Epithelial cell of prostate (primary cell): ENCODE measurements around the gene MAST2.
A peak's percentile ranks its signal among the peaks of the same experiment; 100 is the strongest.

Source experiments
- DNase-seq: peaks from one replicate; pipeline ENCODE4 v3.0.0-alpha.2; 2011; ENCODE audit warnings: low read depth, low spot score
- H3K27ac ChIP-seq: fragments of 450-650 bp; 2 replicates; pipeline ENCODE4 v1.5.1; 2017; ENCODE audit warnings: mild to moderate bottlenecking

The MAST2 gene

GRCh38 chr1:45971922-45972531 lies 168.6 kb downstream of the MAST2 start:
- DNase-seq: no peak
- no peak overlapping the region for H3K27ac ChIP-seq

GRCh38 chr1:45972621-45973020 lies 169.2 kb downstream of the MAST2 start:
- H3K27ac ChIP-seq: no peak overlapping the region

GRCh38 chr1:45973121-45973520 lies 169.7 kb downstream of the MAST2 start:
- no peak for DNase-seq
- H3K27ac ChIP-seq: no peak overlapping the region

More at GRCh38 chr1:45972621-45973020, 169.2 kb downstream of the MAST2 start:
- no peak for DNase-seq

- peak; percentile 63 for DNase-seq
- H3K27ac ChIP-seq: peak overlapping the region; percentile 36
Observed at GRCh38 chr1:45974541-45975269, 171.3 kb downstream of the MAST2 start.

- H3K27ac ChIP-seq: no peak overlapping the region
- DNase-seq: no peak
Observed at GRCh38 chr1:45976623-45977022, 173.2 kb downstream of the MAST2 start.

- peak overlapping the region; percentile 28 for H3K27ac ChIP-seq
- peak; percentile 27 for DNase-seq
Observed at GRCh38 chr1:45979074-45979777, 175.8 kb downstream of the MAST2 start.

GRCh38 chr1:45979778-45980176 lies 176.4 kb downstream of the MAST2 start:
- peak overlapping the region; percentile 28 for H3K27ac ChIP-seq
- no peak for DNase-seq

GRCh38 chr1:45982359-45982758 lies 178.9 kb downstream of the MAST2 start:
- no peak overlapping the region for H3K27ac ChIP-seq
- no peak for DNase-seq

GRCh38 chr1:45983967-45984366 lies 180.6 kb downstream of the MAST2 start:
- H3K27ac ChIP-seq: no peak overlapping the region
- DNase-seq: no peak

GRCh38 chr1:45987204-45987603 lies 183.8 kb downstream of the MAST2 start:
- H3K27ac ChIP-seq: no peak overlapping the region
- DNase-seq: no peak

GRCh38 chr1:45989249-45989648 lies 185.8 kb downstream of the MAST2 start:
- DNase-seq: no peak
- H3K27ac ChIP-seq: no peak overlapping the region

GRCh38 chr1:45994423-45994822 lies 191.0 kb downstream of the MAST2 start:
- DNase-seq: no peak
- no peak overlapping the region for H3K27ac ChIP-seq

GRCh38 chr1:45995298-45995697 lies 191.9 kb downstream of the MAST2 start:
- DNase-seq: no peak
- H3K27ac ChIP-seq: no peak overlapping the region

GRCh38 chr1:45998020-45998617 lies 194.7 kb downstream of the MAST2 start:
- no peak for DNase-seq
- H3K27ac ChIP-seq: no peak overlapping the region

GRCh38 chr1:45999507-45999906 lies 196.1 kb downstream of the MAST2 start:
- no peak overlapping the region for H3K27ac ChIP-seq
- no peak for DNase-seq

GRCh38 chr1:46001081-46001785 lies 197.8 kb downstream of the MAST2 start:
- no peak for DNase-seq
- H3K27ac ChIP-seq: no peak overlapping the region

- no peak for DNase-seq
- H3K27ac ChIP-seq: no peak overlapping the region
Observed at GRCh38 chr1:46002551-46003150, 199.2 kb downstream of the MAST2 start.

- no peak for DNase-seq
- H3K27ac ChIP-seq: no peak overlapping the region
Observed at GRCh38 chr1:46003315-46003714, 199.9 kb downstream of the MAST2 start.

- H3K27ac ChIP-seq: no peak overlapping the region
- no peak for DNase-seq
Observed at GRCh38 chr1:46004492-46004891, 201.1 kb downstream of the MAST2 start.

GRCh38 chr1:46005594-46005993 lies 202.2 kb downstream of the MAST2 start:
- no peak for DNase-seq
- no peak overlapping the region for H3K27ac ChIP-seq
